ENCODE measurements around the gene KCNMA1. TPM values are rescaled to one million over a fixed set of nuclear protein-coding genes. Genes with fewer than 3 reads are reported as not detected.

The KCNMA1 gene
- total and polyA plus RNA-seq, 9 of the 15 experiments (the other 6 are each of a cell fraction or from before 2014, with no cell fraction given) = 0.01 to 0.95 (median 0.15) TPM; not detected in 4

- no peak overlapping the region for H3K4me2 ChIP-seq (ENCODE audit: insufficient read depth, low read length)
- H4K20me1 ChIP-seq (replicated peaks; ENCODE audit: control insufficient read depth, insufficient read depth, low read length) = no peaks in the 10 kb centered on the region
- H3K4me3 ChIP-seq = no peak overlapping the region
- H3K4me1 ChIP-seq (replicated peaks in 1 of 2; ENCODE audit: control insufficient read depth in 2 of 2, insufficient read depth in 2 of 2, low read length in 2 of 2) = no peaks in the 10 kb centered on the region
- in situ Hi-C loops (cut with MboI) = no loop called here
- BruUV-seq (replicated peaks) = no TSS peak
- intact Hi-C loops (cut with micrococcal nuclease) = no loop called here
- no peaks in the 10 kb centered on the region for H3K79me2 ChIP-seq (ENCODE audit: control insufficient read depth, insufficient read depth, low read length)
- no peak for FAIRE-seq
- no peaks in the 10 kb centered on the region for H3K9me3 ChIP-seq (replicated peaks; ENCODE audit: control insufficient read depth, insufficient read depth, low read depth, low read length)
- no peak overlapping the region for H3K9ac ChIP-seq (ENCODE audit: insufficient read depth in 1 of 2, low read depth in 2 of 2, low read length in 2 of 2)
- no peaks in the 10 kb centered on the region for H3K9me1 ChIP-seq (ENCODE audit: control insufficient read depth, insufficient read depth, low read length)
- H3K36me3 ChIP-seq (ENCODE audit: control insufficient read depth, insufficient read depth, low read length) = no peaks in the 10 kb centered on the region
- peaks cover 0 to 6% of the 10 kb centered on the region in 2 experiments; a peak in 1 of 5 replicates for H3K27me3 ChIP-seq (ENCODE audit: control insufficient read depth in 2 of 2, insufficient read depth in 2 of 2, low read length in 2 of 2)
- no peak for TF ChIP-seq SRSF1 (IDR thresholded peaks at IDR 0.05; ENCODE audit: low read depth, low read length)
- TF ChIP-seq SRF (CRISPR knock-in tag; IDR thresholded peaks at IDR 0.05) = no peak
- no peak for TF ChIP-seq TAF7 (tag; IDR thresholded peaks at IDR 0.05)
- no peak for TF ChIP-seq PYGO2 (tag; IDR thresholded peaks at IDR 0.05)
- TF ChIP-seq ZNF197 (CRISPR knock-in tag; IDR thresholded peaks at IDR 0.05; ENCODE audit: low read depth) = no peak
- CTCF ChIA-PET (ENCODE audit: low intra/inter-chr PET ratio) = no interaction called here
- 0% methylated on average over 2 of the region's 2 CpGs for WGBS (ENCODE audit: insufficient coverage, low coverage, missing lambda C conversion rate)
- H3K27ac ChIP-seq (ENCODE audit: extremely low read depth, low read depth, low read length) = no peak overlapping the region
- H2AFZ ChIP-seq (ENCODE audit: low read depth, low read length) = no peak overlapping the region
- POLR2A ChIA-PET = interaction anchor here (1.7 kb wide), 1 partner anchor 11 kb away, joined by 6 read pairs; no protein-coding TSS in a partner anchor
- no peak for ATAC-seq
- no peak for DNase-seq (ENCODE audit: extremely low read depth in 1 of 4, low spot score in 3 of 4)
Measured at GRCh38 chr10:77236700-77237099, 400.9 kb downstream of the KCNMA1 start.

- CTCF ChIA-PET (ENCODE audit: low intra/inter-chr PET ratio) = no interaction called here
- Histone ChIP-seq H3K79me2 (ENCODE audit: control insufficient read depth, insufficient read depth, low read length) (no peaks in the 10 kb centered on the region), H3K27me3 (ENCODE audit: control insufficient read depth in 2 of 2, insufficient read depth in 2 of 2, low read length in 2 of 2) (peaks cover 0 to 6% of the 10 kb centered on the region in 2 experiments; a peak in 1 of 5 replicates), H3K4me1 (replicated peaks in 1 of 2; ENCODE audit: control insufficient read depth in 2 of 2, insufficient read depth in 2 of 2, low read length in 2 of 2) (no peaks in the 10 kb centered on the region), H2AFZ (ENCODE audit: low read depth, low read length) (no peak overlapping the region), H3K9ac (ENCODE audit: insufficient read depth in 1 of 2, low read depth in 2 of 2, low read length in 2 of 2) (no peak overlapping the region), H3K36me3 (ENCODE audit: control insufficient read depth, insufficient read depth, low read length) (no peaks in the 10 kb centered on the region), H3K4me3 (no peak overlapping the region), H4K20me1 (replicated peaks; ENCODE audit: control insufficient read depth, insufficient read depth, low read length) (no peaks in the 10 kb centered on the region; the same call in 1 of the 2 replicates), H3K9me1 (ENCODE audit: control insufficient read depth, insufficient read depth, low read length) (no peaks in the 10 kb centered on the region), H3K4me2 (ENCODE audit: insufficient read depth, low read length) (no peak overlapping the region), H3K9me3 (replicated peaks; ENCODE audit: control insufficient read depth, insufficient read depth, low read depth, low read length) (no peaks in the 10 kb centered on the region), H3K27ac (ENCODE audit: extremely low read depth, low read depth, low read length) (no peak overlapping the region)
- POLR2A ChIA-PET = no interaction called here
- 3% methylated on average over 9 of the region's 9 CpGs for WGBS (ENCODE audit: insufficient coverage, low coverage, missing lambda C conversion rate)
- BruUV-seq (replicated peaks) = no TSS peak
- no peak for DNase-seq (ENCODE audit: extremely low read depth in 1 of 4, low spot score in 3 of 4)
- intact Hi-C loops (cut with micrococcal nuclease) (no loop called here), in situ Hi-C loops (cut with MboI) (no loop called here)
- FAIRE-seq = no peak
- ATAC-seq = no peak
- no peak for TF ChIP-seq ILF3 (IDR thresholded peaks at IDR 0.05; ENCODE audit: borderline replicate concordance)
- TF ChIP-seq RERE (CRISPR knock-in tag; IDR thresholded peaks at IDR 0.05; ENCODE audit: borderline replicate concordance) = no peak
- no peak for TF ChIP-seq RFX1 (IDR thresholded peaks at IDR 0.05)
- TF ChIP-seq ZNF449 (CRISPR knock-in tag; IDR thresholded peaks at IDR 0.05) = no peak
- no peak for TF ChIP-seq ZBTB17 (CRISPR knock-in tag; IDR thresholded peaks at IDR 0.05)
Measured at GRCh38 chr10:77236029-77236428, 401.6 kb downstream of the KCNMA1 start.
